Stimulated activated CD4-positive, alpha-beta T cell treated with anti-CD3 and anti-CD28 coated beads, TNF-alpha, amount 100 ng/mL, for 1 hour (primary cell): ENCODE measurements around the gene SNX8.

Source experiments
- DNase-seq, 3 donors: peaks; one replicate each; pipeline ENCODE4 v3.0.0-alpha.2; 2020; ENCODE audit warnings: low read depth in 3 of 3, low spot score in 1 of 3

SNX8 gene

GRCh38 chr7:2266911-2267310 is 47.3 kb downstream of the SNX8 start:
- DNase-seq = no peak

GRCh38 chr7:2264158-2264557 is 50.1 kb downstream of the SNX8 start:
- DNase-seq = no peak

GRCh38 chr7:2263176-2263575 is 51.1 kb downstream of the SNX8 start:
- no peak for DNase-seq

- DNase-seq = peak in 1 of 3 donors; percentile 23
Measured at GRCh38 chr7:2261611-2262010, 52.6 kb downstream of the SNX8 start.

GRCh38 chr7:2260820-2261219 is 53.4 kb downstream of the SNX8 start:
- no peak for DNase-seq

GRCh38 chr7:2259480-2259879 is 54.8 kb downstream of the SNX8 start:
- no peak for DNase-seq

DNA sequence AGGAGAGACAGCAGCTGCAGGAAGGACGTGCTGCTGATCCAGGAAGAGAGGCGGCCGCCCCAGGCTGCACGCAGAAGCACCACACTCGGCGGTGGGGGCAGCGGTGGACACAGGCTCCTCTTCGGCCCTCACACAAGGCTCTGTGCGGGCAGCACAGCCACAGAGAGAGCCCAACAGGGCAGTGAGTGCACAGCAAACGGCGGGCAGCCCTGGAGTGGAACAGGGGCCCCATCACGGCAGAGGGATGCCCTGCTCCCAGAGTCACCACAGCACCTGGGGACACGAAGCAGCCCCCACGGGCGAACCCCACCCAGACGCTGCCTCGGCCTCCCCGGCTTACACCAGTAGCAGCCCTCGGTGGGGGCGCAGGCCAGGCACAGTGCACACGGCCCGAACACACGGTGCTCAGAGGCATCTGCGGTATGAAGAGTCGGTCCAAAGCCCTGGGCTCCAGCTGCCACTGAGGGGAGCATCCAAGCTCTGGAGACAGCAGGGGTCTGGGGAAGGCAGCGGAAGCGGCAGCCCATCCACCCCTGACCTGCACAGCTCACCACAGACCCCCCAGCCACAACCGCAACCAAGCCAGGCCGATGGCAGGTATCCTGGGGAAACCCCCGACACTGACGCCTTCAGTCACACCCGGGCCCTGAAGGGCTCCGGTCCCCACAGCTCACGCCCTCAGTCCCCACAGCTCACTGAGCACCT is 55.4 kb downstream of the SNX8 start:
- DNase-seq = no peak

DNA sequence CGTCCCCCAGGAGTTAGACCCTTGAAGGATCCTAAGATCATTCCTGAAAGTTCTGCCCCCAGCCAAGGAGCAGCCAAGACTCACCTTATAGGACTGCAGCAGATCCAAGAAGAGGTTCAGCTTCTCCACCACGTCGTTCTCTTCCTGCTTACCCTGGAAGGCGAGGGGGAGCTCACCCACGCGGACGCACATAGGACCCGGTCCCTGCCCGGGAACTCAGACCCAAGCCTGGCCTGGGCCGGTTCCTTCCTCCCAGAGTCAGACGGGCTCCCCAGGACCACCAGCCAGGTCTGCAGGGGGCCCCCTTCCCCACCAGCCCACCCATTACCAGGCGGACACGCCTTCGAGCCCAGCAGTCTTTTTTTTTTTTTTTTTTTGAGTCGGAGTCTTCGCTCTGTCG is 56.6 kb downstream of the SNX8 start:
- no peak for DNase-seq

GRCh38 chr7:2257046-2257551 is 57.1 kb downstream of the SNX8 start:
- no peak for DNase-seq

DNA sequence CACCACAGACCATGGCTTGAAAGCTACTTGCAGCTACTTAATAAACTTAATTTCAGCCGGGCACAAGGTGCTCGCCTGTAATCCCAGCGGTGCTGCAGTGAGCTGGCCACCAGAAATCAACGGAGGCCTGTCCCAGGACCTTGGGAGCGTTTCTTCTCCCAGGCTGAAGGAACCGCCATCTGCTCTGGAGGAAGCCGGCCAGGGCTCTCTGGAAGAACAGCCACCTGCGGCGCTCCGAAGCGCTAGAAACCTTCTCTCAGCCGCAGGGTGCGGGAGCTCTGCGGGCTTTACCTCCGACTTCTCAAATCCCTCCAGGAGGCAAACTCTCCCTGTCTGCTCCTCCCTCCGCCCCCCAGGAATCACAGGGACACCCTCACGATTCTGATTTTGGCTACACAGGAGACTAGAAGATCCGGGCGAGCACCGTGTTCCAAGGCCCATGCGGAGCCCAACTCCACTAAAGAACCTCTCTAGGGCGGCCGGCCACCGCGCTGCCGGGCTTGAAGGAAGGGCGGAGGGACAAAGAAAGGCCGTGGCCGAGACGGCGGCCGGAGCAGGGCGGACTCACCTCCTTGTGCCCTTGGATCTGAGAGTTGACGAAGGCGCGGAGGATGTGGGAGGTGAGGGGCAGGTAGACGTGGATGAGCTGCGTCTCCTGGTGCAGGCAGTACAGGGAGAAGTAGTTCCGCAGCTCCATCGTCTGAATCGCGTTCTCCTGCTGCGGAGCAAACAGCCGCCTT is 57.8 kb downstream of the SNX8 start:
- no peak for DNase-seq

DNA sequence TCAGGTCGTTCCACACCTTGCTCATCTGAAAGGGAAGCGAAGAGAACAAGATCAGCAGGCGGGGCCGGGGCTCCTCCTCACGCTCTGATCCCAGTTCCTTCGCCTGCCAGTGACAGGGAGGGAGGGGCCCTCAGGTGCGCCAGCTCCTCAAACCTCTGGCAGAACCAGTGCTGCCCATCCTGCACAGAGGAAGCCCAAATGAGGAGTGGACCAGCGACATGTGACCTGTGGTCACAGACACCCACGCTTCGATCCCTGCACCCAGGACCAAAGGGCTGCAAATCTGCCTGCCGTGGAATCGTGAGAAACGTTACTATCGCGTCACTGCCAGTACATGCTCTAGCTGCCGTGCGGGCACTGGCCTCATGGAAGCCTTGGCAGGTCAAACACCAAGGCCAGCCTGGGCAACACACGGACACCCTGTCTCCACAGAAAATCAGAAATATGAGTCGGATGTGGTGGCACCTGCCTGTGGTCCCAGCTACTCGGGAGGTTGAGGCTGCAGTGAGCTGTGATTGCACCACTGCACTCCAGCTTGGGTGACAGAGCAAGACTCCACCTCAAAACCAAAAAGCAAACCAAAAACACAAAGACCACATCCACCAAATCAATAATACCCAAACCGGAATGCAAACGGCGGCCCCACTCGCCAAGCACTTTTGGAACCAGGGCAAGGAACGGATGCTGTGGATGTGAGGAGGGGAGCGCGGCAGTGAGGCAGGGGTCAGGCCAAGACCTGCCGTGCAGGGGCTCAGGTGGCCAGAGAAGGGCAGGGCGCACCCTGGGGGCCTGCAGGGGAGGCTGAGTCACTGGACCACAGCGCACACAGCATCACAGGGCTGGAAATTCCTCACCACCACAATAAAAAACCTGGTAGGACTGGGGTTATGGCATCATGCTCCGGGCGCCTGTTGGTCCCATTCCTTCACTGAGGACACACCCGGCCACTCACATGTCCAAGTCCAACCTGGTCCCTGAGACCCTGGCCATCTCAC is 58.8 kb downstream of the SNX8 start:
- DNase-seq = no peak

GRCh38 chr7:2254429-2255144 is 59.7 kb downstream of the SNX8 start:
- DNase-seq = no peak

GRCh38 chr7:2253525-2254244 is 60.6 kb downstream of the SNX8 start:
- no peak for DNase-seq

DNA sequence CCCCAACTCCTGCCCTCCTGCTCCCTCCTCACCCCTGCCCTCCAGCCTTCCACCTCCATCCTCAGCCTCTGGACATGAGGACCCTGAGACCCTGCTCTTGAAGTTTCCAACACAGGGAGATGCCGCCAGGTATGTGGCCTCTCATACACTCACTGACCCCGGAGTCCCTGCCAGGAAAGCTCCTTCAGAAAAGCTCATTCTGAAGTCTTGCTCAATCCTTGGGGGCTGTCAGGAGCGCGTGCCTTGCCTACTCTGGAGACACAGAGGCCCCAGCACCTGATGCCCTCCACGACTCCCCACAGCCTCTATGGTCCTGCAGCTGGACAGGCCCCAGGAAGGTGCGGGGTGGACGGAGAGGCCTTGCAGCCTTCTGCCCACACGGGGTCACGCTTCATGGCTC is 61.2 kb downstream of the SNX8 start:
- no peak for DNase-seq

- no peak for DNase-seq
Measured at GRCh38 chr7:2251841-2252771, 62.1 kb downstream of the SNX8 start.

DNA sequence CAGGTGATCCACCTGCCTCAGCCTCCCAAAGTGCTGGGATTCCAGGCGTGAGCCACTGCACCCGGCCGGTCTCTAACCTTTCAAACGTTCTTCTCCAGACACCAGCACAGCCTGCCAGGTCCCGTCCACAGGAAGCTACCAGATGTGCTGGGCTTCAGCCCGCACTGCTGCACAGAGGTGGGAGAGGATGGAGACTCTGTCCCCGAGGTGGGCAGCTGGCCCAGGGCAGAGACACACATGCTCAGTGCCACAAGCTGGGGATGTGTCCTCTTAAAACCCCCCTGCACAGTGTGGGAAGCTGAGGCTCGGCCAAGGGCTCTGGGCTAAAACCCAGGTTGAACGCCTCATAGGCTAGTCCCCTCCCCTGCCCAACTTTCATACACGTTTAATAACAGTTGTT is 62.9 kb downstream of the SNX8 start:
- no peak for DNase-seq

DNA sequence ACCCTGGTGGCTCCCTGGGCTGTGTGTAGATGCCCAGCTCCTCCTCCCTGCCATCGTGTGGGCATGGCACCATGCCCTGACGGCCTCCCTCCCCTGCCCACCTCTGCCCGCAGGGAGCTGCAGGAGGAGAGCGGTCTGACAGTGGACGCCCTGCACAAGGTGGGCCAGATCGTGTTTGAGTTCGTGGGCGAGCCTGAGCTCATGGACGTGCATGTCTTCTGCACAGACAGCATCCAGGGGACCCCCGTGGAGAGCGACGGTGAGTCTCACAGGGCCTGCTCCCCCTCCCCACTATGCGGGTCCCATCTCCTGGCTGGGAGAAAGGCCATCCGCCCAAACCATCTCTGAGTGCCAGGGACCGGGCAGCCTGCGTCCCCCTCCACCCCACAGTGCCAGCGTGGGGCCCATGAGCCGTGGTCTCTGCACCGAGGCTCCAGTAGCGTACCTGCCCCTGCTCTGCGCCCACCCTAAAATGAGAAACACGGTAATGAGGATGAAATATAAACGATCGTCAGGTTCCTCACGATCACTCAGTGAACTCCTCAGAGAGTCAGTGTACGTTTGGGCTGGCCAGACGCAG is 64.4 kb downstream of the SNX8 start:
- no peak for DNase-seq

DNA sequence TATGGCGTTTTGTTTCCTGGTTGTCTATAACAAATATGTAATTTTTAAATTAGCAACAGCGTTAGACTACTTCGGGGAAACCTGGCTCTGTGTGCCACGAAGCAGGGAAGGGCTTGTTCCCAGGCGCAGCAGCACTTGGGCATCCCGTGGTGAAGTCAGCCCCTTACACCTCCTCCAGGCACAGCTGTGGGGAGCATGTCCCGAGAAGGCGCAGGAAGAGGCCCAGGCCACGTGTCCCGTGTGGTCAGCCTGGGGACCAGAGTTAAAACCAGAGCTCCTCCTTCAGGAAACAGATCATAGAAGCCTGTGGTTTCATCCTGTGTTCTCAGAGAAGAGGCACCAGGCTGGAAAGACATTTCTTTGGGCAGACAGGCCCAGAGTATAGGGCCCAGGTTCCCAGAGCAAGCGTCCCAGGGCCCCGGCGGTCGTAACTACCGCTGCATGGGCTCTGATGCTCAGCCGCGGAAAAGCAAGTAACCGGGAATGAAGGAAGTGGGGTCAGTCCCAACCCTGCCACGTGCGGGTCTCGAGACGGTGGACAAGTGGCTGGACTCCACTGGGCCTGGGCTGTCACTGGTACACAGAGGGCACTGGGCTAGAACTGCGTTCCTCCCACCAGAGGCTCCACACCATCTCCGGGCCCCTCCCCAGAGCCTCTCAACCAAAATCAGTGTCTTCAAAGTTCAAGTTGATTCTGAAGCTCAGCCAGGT is 65.1 kb downstream of the SNX8 start:
- DNase-seq = no peak
